Measurements from ENCODE around the gene F12.
"Not testable (repeated sequence)": the region's sequence is repeated elsewhere in the genome, so short reads cannot be mapped to it uniquely, and the experiment has no call there.

Gene F12

DNA sequence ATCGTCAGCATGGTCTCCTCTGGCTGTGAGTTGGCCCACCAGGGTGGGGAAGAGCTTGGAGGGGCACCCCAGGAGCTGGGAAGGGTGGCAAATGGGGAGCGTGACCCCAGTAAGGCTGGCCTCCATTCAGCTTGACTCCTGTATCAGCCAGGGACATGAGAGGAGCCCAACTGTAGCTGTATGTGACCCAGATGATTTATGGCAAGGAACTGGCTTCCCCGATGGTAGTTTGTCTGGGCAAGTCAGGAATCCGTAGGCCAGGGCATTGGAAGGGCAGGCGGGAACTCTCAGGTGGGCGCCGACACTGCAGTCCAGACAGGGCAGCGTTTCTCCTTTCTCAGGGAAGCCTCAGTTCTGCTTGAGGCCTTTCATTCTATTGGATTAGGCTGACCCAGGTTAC, 22.8 kb downstream of the F12 start:
- no peak for DNase-seq (ENCODE audit: low spot score)

DNA sequence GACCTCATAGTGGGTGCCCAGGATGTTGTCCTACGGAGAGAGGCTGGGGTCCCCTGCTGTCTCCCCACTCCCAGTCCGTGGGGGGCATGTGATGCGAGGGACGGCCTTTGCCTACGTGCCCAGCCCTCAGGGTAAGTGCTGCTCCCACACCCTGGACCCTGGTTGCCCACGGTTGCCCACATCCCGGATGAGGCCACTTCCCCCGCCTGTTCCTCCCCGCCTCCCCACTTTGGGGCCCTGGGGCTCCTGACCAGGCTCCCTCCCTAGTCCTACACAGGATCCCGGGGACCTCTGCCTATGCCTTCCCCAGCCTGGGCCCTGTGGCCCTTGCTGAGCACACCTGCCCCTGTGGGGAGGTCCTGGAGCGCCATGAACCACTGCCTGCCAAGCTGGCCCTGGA, 23.6 kb downstream of the F12 start:
- DNase-seq (ENCODE audit: low spot score) = no peak

- DNase-seq (ENCODE audit: low spot score) = no peak
These were observed 25.2 kb downstream of the F12 start, which contains the start of gene SLC34A1 for GRCh38 chr5:177384134-177384533. Gene SLC34A1 (plus strand): TSS chr5:177384434. CDS start chr5:177385742, 1,308 bp downstream.

DNA sequence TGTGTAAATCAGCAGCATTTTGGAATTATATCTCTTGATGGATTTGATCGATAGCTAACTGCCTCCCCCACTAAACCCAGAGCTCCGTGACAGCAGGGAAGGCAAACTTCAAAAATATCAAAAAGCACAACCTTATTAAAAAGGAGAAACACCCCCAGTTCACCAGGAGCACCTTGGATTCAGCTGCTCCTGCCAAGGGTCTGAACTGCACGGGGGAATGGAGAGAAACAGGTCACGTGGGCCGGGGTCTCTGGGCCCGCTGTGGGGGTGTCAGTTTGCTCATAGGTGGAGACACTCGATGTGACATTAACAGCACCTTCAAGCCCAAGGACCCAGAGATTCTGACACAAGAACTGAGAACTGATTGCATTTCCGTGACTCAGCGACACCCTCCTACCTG, 26.2 kb downstream of the F12 start:
- DNase-seq (ENCODE audit: low spot score) = no peak

GRCh38 chr5:177382423-177383029, 26.8 kb downstream of the F12 start:
- no peak for DNase-seq (ENCODE audit: low spot score)

GRCh38 chr5:177380805-177381126, 28.6 kb downstream of the F12 start:
- DNase-seq (ENCODE audit: low spot score) = no peak

DNA sequence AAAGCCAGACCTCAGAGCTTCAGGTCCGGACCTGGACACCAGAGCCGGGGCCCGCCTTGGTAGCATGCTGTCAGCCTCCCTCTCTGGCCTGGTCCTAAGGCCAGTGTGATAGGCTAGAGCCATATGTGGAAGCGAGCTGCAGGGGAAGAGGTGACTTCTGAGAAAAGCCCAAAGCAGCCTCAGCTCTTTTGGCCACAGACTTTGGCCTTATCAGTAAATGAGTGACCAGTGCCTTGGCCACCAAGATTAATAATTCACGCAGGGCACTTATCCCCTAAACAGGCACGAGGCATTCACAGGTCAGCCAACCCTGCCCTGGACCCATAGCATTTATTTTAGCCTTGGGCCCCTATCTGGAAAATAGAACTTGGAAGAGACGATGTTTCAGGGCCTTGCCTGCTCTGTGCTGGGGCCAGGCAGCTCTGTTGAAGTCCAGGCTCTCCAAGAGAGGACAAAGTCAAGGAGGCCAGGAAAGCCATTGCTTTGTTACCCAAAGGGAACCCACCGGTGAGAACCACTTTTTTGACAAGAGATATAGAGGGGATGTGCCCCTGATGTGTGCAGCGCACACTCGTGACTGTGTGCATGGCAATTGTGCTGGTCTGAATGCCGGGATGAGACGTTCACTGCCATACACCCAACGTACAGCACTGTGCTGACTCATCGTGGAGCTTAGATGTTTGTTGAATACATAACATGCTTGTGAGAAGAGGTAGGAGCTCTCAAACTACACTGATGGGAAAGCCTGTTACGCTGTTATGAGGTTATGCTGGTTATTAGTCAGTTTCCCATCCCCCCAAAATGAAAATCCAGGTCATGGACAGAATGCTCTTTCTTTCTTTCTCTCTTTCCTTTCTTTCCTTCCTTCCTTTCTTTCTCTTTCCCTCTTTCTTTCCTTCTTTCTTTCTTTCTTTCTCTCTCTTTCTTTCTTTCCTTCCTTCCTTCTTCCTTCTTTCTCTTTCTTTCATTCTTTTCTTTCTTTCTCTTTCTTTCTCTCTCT, 30.2 kb downstream of the F12 start:
- peak; percentile 90 for DNase-seq (ENCODE audit: low spot score)

GRCh38 chr5:177377851-177378776, 31.2 kb downstream of the F12 start:
- DNase-seq (ENCODE audit: low spot score) = no peak

GRCh38 chr5:177376107-177376506, 33.3 kb downstream of the F12 start:
- DNase-seq (ENCODE audit: low spot score) = no peak

DNA sequence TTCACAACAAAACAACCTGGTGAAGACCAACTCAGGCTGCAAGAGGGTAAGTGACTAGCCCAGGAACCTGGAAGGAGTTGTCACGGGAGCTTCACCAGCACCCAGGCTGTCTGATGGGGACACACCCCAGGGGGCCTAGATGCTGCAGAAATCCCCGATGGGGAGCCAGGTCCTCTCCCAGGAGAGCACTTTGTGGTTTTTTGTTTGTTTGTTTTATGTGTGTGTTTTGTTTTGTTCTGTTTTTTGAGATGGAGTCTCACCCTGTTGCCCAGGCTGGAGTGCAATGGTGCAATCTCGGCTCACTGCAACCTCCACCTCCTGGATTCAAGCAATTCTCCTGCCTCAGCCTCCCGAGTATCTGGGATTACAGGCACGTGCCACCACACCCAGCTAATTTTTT, 33.8 kb downstream of the F12 start:
- DNase-seq (ENCODE audit: low spot score) = not testable (repeated sequence)

DNA sequence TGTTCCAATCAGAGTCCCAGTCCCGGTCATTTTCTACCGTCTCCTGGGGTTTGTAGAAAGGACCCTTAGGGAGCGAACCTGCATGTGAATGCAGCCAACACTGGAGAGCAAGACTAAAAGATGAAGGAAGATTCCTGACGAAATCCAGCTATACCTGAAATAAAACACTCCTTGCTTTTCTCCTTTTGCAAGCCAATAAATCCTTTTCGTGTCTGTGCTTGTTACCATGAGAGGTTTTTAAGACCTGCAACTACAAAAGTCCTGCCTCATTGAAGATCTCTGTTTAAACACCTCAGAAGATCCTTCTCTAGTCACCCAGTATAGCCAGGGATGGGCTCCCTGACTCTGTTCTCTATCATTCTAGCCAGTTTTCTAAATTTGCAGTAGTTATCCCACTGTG, 35.2 kb downstream of the F12 start:
- no peak for DNase-seq (ENCODE audit: low spot score)

- DNase-seq (ENCODE audit: low spot score) = no peak
These were observed 35.6 kb downstream of the F12 start for GRCh38 chr5:177373806-177374205.

DNA sequence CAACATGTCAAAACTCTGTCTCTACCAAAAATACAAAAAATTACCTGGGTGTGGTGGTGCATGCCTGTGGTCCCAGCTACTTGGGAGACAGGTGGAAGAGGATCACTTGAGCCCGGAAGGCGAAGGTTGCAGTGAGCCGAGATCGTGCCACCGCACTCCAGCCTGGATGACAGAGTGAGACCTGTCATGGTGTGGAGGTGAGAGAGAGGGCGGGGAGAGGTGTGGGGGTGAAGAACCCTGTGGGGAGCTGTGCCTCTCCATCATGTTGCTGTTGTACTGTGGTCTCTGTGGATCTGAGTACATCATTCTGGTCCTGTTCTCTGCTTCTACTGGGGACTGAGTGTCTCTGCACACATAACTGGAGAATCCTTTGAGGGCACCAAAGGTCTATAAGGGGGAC, 36.5 kb downstream of the F12 start:
- no peak for DNase-seq (ENCODE audit: low spot score)

DNA sequence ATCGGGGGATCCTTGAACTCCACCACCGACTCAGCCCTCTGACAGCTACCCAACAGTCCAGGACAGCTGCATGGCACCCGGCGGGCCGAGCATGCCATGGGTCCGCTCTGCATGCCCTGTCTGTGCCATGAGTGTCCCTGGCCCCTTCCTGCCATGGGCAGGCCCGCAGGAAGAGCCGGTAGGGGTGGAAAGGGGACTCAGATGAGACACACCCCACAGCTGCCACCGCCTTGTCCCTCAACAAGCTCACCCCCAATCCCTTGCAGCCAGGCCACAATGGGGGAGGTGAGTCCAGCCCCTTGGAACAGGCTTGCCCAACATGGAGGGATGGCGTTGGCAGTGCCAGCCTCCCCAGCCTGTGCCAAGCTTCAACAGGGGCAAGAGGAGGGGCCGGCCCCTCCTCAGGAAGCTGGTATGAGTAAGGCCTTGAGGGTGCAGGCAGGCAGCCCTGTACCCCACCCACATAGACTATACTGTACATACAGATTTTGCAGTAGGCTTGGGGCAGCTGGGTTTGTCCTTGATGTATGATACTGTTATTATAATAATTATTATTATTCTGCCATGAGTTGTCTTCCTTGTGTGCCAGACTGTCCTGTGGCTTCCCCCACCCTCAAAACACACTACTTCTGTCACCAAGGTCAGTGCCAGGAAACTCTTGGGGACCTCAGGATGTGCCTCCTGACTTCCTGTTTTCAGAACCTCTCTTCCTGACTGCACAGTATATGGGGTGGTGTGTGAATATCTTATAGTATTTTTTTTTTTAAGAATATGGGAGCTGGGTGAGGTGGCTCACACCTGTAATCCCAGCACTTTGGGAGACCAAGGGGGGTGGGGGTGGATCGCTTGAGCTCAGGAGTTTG, 37.1 kb downstream of the F12 start:
- DNase-seq (ENCODE audit: low spot score) = no peak

- no peak for DNase-seq (ENCODE audit: low spot score)
These were observed 38.0 kb downstream of the F12 start for GRCh38 chr5:177371120-177372033.

DNA sequence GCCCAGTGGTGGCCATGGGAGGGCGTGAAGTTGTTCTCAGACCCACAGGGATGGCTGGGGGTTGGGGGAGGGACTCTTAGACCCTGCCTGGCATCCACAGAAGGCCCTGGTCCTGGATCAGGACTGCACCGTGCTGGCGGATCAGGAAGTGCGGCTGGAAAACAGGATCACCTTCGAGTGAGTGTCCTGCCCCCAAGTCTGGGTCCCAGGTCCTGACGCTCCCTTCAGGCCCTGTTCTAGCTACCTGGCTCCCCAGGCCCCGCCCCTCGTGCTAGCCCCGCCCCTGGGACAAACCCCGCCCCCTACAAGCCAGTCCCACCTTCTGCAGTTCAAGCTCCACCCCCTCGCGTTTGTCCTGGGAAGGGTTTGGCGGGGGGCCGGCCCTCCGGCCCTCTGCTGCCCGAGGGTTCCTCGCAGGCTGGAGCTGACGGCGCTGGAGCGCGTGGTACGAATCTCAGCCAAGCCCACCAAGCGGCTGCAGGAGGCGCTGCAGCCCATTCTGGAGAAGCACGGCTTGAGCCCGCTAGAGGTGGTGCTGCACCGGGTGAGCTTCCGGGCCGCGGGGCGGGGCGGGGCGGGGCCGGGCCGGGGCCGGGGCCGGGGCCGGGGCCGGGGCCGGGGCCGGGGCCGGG, 38.8 kb downstream of the F12 start:
- no peak for DNase-seq (ENCODE audit: low spot score)

- DNase-seq (ENCODE audit: low spot score) = no peak
These were observed 39.5 kb downstream of the F12 start for GRCh38 chr5:177369645-177370440.

DNA sequence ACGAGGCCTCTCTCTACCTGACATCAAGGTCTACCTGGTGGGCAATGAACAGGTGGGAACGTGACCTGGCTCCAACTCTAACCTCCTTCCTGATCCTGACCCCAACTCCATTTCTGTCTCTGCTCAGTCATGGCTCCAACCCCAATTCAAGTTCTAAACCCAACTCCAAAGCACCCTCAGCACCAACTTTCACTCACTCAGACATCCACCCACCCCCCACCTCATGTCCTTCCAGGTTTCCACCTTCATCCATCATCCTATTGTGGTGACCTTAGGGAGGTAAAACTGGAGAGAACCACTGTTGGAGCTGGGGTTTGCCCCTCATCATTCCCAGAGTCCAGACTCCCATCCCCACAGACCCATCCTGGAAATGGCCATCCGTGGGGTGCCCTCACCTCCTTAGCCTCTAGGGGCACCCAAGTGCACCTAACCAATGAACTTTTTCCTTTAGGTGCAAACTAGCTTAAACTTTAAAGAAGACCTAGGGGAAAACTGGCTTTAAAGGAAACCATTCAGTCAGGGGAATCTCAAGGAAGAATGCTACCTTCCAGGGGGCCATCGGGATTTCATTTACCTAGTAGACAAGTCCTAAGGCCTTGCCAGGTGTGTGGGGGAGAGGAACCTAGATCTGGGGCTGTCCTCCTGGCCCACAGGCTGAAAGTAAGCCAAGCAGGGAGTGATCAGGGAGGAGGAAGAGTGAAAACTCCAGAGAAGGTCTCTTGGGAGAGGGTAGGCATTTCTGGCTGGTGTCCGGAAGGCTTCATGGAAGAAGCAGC, 40.3 kb downstream of the F12 start:
- DNase-seq (ENCODE audit: low spot score) = no peak

Measured in SW480 (cell line).